T-cell (primary cell): Measurements from ENCODE around the gene MCF2L2. TPM values are rescaled to one million over a fixed set of nuclear protein-coding genes. Genes with fewer than 3 reads are reported as not detected.
A peak's percentile ranks its signal among the peaks of the same experiment; 100 is the strongest.

Experiments used
- ATAC-seq, 4 experiments: fragments of 200-7000 bp in 3 of 4; fragments of 150-1000 bp in 1 of 4; cut with Tn5 transposase; replicated peaks in 1 of 4; 1 replicate in 3 of 4; 2 replicates in 1 of 4; pipeline ENCODE4 v1.10.0; 2021; ENCODE audit warnings: moderate library complexity in 3 of 4, mild to moderate bottlenecking in 2 of 4, moderate number of reproducible peaks in 1 of 4
- CTCF ChIA-PET, 2 donors: fragments of 300-600 bp; sonication (Branson Sonifier 250); formaldehyde crosslinking; loops; one replicate each; lab custom pipeline; 2022; ENCODE audit warnings: antibody characterized with exemption in 2 of 2; lab: Charles Lee
- POLR2A ChIA-PET, 2 donors: fragments of 300-600 bp; sonication (Branson Sonifier 250); formaldehyde crosslinking; loops; one replicate each; lab custom pipeline; 2022; ENCODE audit warnings: antibody characterized with exemption in 2 of 2; lab: Charles Lee
- DNase-seq, 35 experiments: peaks; one replicate each; pipeline versions ENCODE4 v3.0.0 to v3.0.0-alpha.2; 2013 to 2023
- H3K27ac ChIP-seq: one replicate; pipeline ENCODE4 v1.5.1; 2013; ENCODE audit warnings: low read length
- H3K27me3 ChIP-seq, 2 experiments: replicated peaks in 1 of 2; 1 replicate in 1 of 2; 2 replicates in 1 of 2; pipeline versions ENCODE4 v1.6.1 to v1.7.0; 2013; ENCODE audit warnings: low read length in 1 of 2, mixed read lengths in 1 of 2; ENCODE audit not compliant: control insufficient read depth in 2 of 2, insufficient read depth in 2 of 2; ENCODE audit errors: extremely low read depth in 1 of 2
- H3K36me3 ChIP-seq, 2 donors: 1 replicate in 1 of 2; 2 replicates in 1 of 2; pipeline versions ENCODE4 v1.6.1 to v1.7.0; 2013; ENCODE audit warnings: low read length in 1 of 2; ENCODE audit not compliant: control insufficient read depth in 2 of 2, insufficient read depth in 1 of 2; ENCODE audit errors: extremely low read depth in 1 of 2
- H3K4me1 ChIP-seq, 2 experiments: 1 replicate in 1 of 2; 2 replicates in 1 of 2; pipeline versions ENCODE4 v1.6.1 to v1.7.0; 2013; ENCODE audit warnings: low read length in 2 of 2, mixed read lengths in 1 of 2; ENCODE audit not compliant: insufficient read depth in 2 of 2, control insufficient read depth in 1 of 2; ENCODE audit errors: extremely low read depth in 1 of 2
- H3K4me3 ChIP-seq, 2 donors: 1 replicate in 1 of 2; 2 replicates in 1 of 2; pipeline versions ENCODE4 v1.5.1 to v1.7.0; 2013; ENCODE audit warnings: mild to moderate bottlenecking in 2 of 2, low read length in 1 of 2, moderate library complexity in 1 of 2; ENCODE audit not compliant: control insufficient read depth in 1 of 2; ENCODE audit errors: extremely low read depth in 1 of 2
- H3K9me3 ChIP-seq: 2 replicates; pipeline ENCODE4 v1.7.0; 2013
- H3K27ac Mint-ChIP-seq, 2 donors: one replicate each; pipeline ENCODE4 v1.8.0; 2020 to 2021; ENCODE audit warnings: mild to moderate bottlenecking in 2 of 2, mixed read lengths in 2 of 2
- H3K27me3 Mint-ChIP-seq, 2 donors: one replicate each; pipeline ENCODE4 v1.8.0; 2021 to 2022; ENCODE audit warnings: mixed read lengths in 2 of 2
- H3K36me3 Mint-ChIP-seq: one replicate; pipeline ENCODE4 v1.8.0; 2021; ENCODE audit warnings: mixed read lengths
- H3K4me1 Mint-ChIP-seq, 3 donors: one replicate each; pipeline ENCODE4 v1.8.0; 2020 to 2022; ENCODE audit warnings: mixed read lengths in 3 of 3, mild to moderate bottlenecking in 1 of 3
- H3K4me3 Mint-ChIP-seq, 3 donors: one replicate each; pipeline ENCODE4 v1.8.0; 2020 to 2022; ENCODE audit warnings: mild to moderate bottlenecking in 3 of 3, mixed read lengths in 3 of 3, moderate library complexity in 3 of 3
- H3K9me3 Mint-ChIP-seq, 3 donors: one replicate each; pipeline ENCODE4 v1.8.0; 2020 to 2022; ENCODE audit warnings: mixed read lengths in 3 of 3
- WGBS: methylation state at CpG from one replicate; pipeline ENCODE4 v1.1.5; 2013; ENCODE audit warnings: missing lambda C conversion rate; ENCODE audit not compliant: insufficient coverage; 5-methylcytosine and 5-hydroxymethylcytosine counted together
- total RNA-seq, 35 experiments: library from RNA in 6 of 35; stranded (reverse) in 6 of 35; fragments of 120-200 nt in 1 of 35; gene quantifications; one replicate each; pipeline versions ENCODE4 v1.2.1 to v1.2.4 and lab custom pipeline; 2013 to 2026

The MCF2L2 gene
- total RNA-seq, 5 donors from 2014 or later (not counting 1 experiment from before 2014, with no cell fraction given), result 4.8 to 8.1 (median 5.9) TPM

- Histone ChIP-seq H3K4me3 (no peak overlapping the region), H3K27ac (no peak overlapping the region), H3K27me3 (no peaks in the 10 kb centered on the region), H3K4me1 (no peaks in the 10 kb centered on the region), H3K36me3 (no peaks in the 10 kb centered on the region), H3K9me3 (no peaks in the 10 kb centered on the region)
- peaks cover 0 to 9% (median 7%) of the 10 kb centered on the region in 3 donors for H3K4me1 Mint-ChIP-seq
- DNase-seq (no peak), ATAC-seq (no peak)
- peaks cover 7% of the 10 kb centered on the region for H3K36me3 Mint-ChIP-seq
- no peak overlapping the region for H3K27ac Mint-ChIP-seq
- H3K9me3 Mint-ChIP-seq, result peaks cover 0 to 3% (median 0%) of the 10 kb centered on the region in 3 donors
- H3K4me3 Mint-ChIP-seq, result no peak overlapping the region
- no peaks in the 10 kb centered on the region for H3K27me3 Mint-ChIP-seq
- ChIA-PET POLR2A (no interaction called here), CTCF (no interaction called here)
- WGBS, result no CpG with 5 or more reads among the region's 2 CpGs
Observed at GRCh38 chr3:183208800-183209199, 219.6 kb downstream of the MCF2L2 start.

- peaks cover 12% of the 10 kb centered on the region for H3K36me3 Mint-ChIP-seq
- H3K36me3 ChIP-seq, result no peaks in the 10 kb centered on the region
- peaks cover 3 to 8% (median 5%) of the 10 kb centered on the region in 3 donors for H3K9me3 Mint-ChIP-seq
- DNase-seq, result no peak
- no peak overlapping the region for H3K27ac ChIP-seq
- H3K4me3 Mint-ChIP-seq, result no peak overlapping the region
- H3K4me1 Mint-ChIP-seq, result peaks cover 0 to 9% (median 7%) of the 10 kb centered on the region in 3 donors
- ATAC-seq, result no peak
- H3K27me3 ChIP-seq, result no peaks in the 10 kb centered on the region
- no peak overlapping the region for H3K4me3 ChIP-seq
- H3K27ac Mint-ChIP-seq, result no peak overlapping the region
- no peaks in the 10 kb centered on the region for H3K9me3 ChIP-seq
- no peaks in the 10 kb centered on the region for H3K27me3 Mint-ChIP-seq
- WGBS, result 100% methylated on average over 1 of the region's 2 CpGs
- POLR2A ChIA-PET, result no interaction called here
- CTCF ChIA-PET, result no interaction called here
- H3K4me1 ChIP-seq, result no peaks in the 10 kb centered on the region
Observed at GRCh38 chr3:183208260-183208659, 220.2 kb downstream of the MCF2L2 start.

GRCh38 chr3:183203670-183204069, 224.7 kb downstream of the MCF2L2 start:
- no peaks in the 10 kb centered on the region for H3K27me3 ChIP-seq
- no peak overlapping the region for H3K27ac ChIP-seq
- H3K4me1 Mint-ChIP-seq, result peaks cover 13 to 22% (median 20%) of the 10 kb centered on the region in 3 donors
- H3K36me3 ChIP-seq, result no peaks in the 10 kb centered on the region
- no peak overlapping the region for H3K4me3 Mint-ChIP-seq
- ATAC-seq (no peak), DNase-seq (no peak)
- no peaks in the 10 kb centered on the region for H3K27me3 Mint-ChIP-seq
- H3K9me3 ChIP-seq, result no peaks in the 10 kb centered on the region
- peaks cover 0 to 8% of the 10 kb centered on the region in 2 experiments for H3K4me1 ChIP-seq
- no peak overlapping the region for H3K4me3 ChIP-seq
- no peak overlapping the region for H3K27ac Mint-ChIP-seq
- POLR2A ChIA-PET, result no interaction called here
- CTCF ChIA-PET, result interaction anchor here in 1 of 2 donors (1.0 kb wide), 1 partner anchor 182 kb away, joined by 3 read pairs; no protein-coding TSS in a partner anchor
- peaks cover 4 to 13% (median 5%) of the 10 kb centered on the region in 3 donors for H3K9me3 Mint-ChIP-seq
- peaks cover 24% of the 10 kb centered on the region for H3K36me3 Mint-ChIP-seq

DNA sequence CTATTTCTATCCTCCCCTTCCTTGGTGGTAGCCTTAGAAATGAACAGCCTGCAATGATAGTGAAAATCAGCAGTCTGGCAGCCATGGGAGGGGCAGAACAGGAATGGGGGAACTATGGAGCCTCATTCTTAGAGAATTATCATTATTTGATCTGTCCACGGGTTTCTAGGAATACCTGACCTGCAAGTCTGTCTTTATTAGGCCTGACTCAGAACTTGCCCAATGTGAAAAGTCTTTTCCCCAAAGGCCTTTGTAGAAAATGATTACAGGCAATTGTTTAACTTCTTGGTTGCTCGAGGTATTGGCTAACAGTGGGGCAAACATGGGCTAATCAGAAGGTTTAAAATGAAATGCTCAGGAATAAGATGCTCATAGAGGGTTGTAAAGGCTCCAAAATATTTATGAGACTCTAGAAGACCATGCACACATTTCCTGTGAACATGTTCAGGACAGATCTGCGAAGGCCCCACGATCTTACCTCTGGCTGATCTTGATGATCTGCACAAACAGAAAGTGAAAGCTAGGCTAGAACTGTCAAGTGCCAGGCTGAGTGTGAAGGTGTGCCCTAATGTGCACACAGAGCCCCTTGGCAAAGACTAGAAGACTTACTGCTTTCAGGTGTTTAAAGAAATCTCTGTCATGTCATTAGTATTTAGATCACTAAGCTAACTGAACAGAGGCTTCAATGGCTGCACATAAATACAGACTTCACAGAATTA, 226.3 kb downstream of the MCF2L2 start:
- ChIA-PET POLR2A (no interaction called here), CTCF (interaction anchor here in 1 of 2 donors (0.6 to 1.2 kb wide), 2 partner anchors 83 to 933 kb away, joined by 3 to 4 read pairs; partner anchors contain the start of gene EIF2B5)
- Histone ChIP-seq H3K36me3 (no peaks in the 10 kb centered on the region), H3K9me3 (no peaks in the 10 kb centered on the region), H3K27ac (peak overlapping the region; percentile 20), H3K27me3 (no peaks in the 10 kb centered on the region), H3K4me3 (no peak overlapping the region), H3K4me1 (peaks cover 0 to 8% of the 10 kb centered on the region in 2 experiments)
- H3K27ac Mint-ChIP-seq, result peak overlapping the region; percentile 72 to 76
- 31% methylated on average over 3 of the region's 4 CpGs for WGBS
- H3K4me3 Mint-ChIP-seq, result peak overlapping the region; percentile 46 to 62 (median 58)
- H3K36me3 Mint-ChIP-seq, result peaks cover 24% of the 10 kb centered on the region
- no peaks in the 10 kb centered on the region for H3K27me3 Mint-ChIP-seq
- peaks cover 4 to 13% (median 5%) of the 10 kb centered on the region in 3 donors for H3K9me3 Mint-ChIP-seq
- peak; percentile 74 to 95 (median 80) for ATAC-seq
- peaks cover 13 to 22% (median 18%) of the 10 kb centered on the region in 3 donors for H3K4me1 Mint-ChIP-seq
- peak in 5 of 35 experiments; percentile 7 to 51 (median 9) for DNase-seq

DNA sequence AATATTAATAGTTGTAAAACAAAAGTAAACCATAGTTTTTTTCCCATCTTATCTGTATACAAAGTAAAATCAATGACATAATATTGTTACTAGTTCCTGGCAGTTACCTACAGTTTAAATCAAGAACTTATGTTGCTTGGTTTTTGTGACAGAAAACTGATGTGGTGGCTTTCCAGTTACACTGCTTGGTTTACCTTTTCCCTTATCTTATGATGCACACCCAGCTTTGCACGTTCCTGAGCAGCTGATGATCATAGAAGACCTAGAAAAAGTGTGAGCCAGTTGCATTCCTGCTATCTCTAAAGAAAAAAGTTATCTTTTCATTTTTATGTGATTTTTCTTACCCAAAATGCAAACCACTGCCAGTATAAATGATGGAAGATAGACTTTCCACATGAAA, 229.5 kb downstream of the MCF2L2 start:
- ATAC-seq (no peak), DNase-seq (no peak)
- H3K4me3 ChIP-seq, result no peak overlapping the region
- peaks cover 13 to 15% (median 13%) of the 10 kb centered on the region in 3 donors for H3K4me1 Mint-ChIP-seq
- peaks cover 0 to 8% of the 10 kb centered on the region in 2 experiments for H3K4me1 ChIP-seq
- H3K9me3 Mint-ChIP-seq, result peaks cover 4 to 12% (median 5%) of the 10 kb centered on the region in 3 donors
- no peaks in the 10 kb centered on the region for H3K36me3 ChIP-seq
- peaks cover 0 to 4% of the 10 kb centered on the region in 2 donors for H3K27me3 Mint-ChIP-seq
- H3K27ac ChIP-seq, result no peak overlapping the region
- no peaks in the 10 kb centered on the region for H3K9me3 ChIP-seq
- ChIA-PET POLR2A (no interaction called here), CTCF (no interaction called here)
- WGBS, result no CpG with 5 or more reads among the region's 1 CpG
- H3K27ac Mint-ChIP-seq, result no peak overlapping the region
- no peak overlapping the region for H3K4me3 Mint-ChIP-seq
- peaks cover 19% of the 10 kb centered on the region for H3K36me3 Mint-ChIP-seq
- H3K27me3 ChIP-seq, result no peaks in the 10 kb centered on the region

GRCh38 chr3:183197734-183198133, 230.7 kb downstream of the MCF2L2 start:
- no peak overlapping the region for H3K27ac ChIP-seq
- Mint-ChIP-seq H3K9me3 (peaks cover 0 to 4% (median 0%) of the 10 kb centered on the region in 3 donors), H3K36me3 (peaks cover 11% of the 10 kb centered on the region), H3K27ac (no peak overlapping the region), H3K27me3 (peaks cover 0 to 4% of the 10 kb centered on the region in 2 donors), H3K4me3 (no peak overlapping the region), H3K4me1 (peaks cover 13 to 14% (median 13%) of the 10 kb centered on the region in 3 donors)
- H3K27me3 ChIP-seq, result no peaks in the 10 kb centered on the region
- no peak overlapping the region for H3K4me3 ChIP-seq
- ATAC-seq (no peak), DNase-seq (no peak)
- ChIA-PET CTCF (no interaction called here), POLR2A (no interaction called here)
- no peaks in the 10 kb centered on the region for H3K9me3 ChIP-seq
- H3K4me1 ChIP-seq, result peaks cover 0 to 8% of the 10 kb centered on the region in 2 experiments
- no peaks in the 10 kb centered on the region for H3K36me3 ChIP-seq
